ENCODE data around the gene CAPSL.

GRCh38 chr5:35919191-35919590 is 19.2 kb downstream of the CAPSL start:
- TF ChIP-seq CTCF (IDR thresholded peaks at IDR 0.05; ENCODE audit: low read length) (no peak), EZH2 (IDR thresholded peaks at IDR 0.05; ENCODE audit: borderline replicate concordance, low read length) (no peak)
